ENCODE data around the gene MAML2. TPM values are rescaled to one million over a fixed set of nuclear protein-coding genes. Genes with fewer than 3 reads are reported as not detected.

MAML2 gene
- total and polyA plus RNA-seq, 2 of the 13 experiments (the other 11 are each of a cell fraction or from before 2014, with no cell fraction given), result 2.3 to 25.9 TPM

DNA sequence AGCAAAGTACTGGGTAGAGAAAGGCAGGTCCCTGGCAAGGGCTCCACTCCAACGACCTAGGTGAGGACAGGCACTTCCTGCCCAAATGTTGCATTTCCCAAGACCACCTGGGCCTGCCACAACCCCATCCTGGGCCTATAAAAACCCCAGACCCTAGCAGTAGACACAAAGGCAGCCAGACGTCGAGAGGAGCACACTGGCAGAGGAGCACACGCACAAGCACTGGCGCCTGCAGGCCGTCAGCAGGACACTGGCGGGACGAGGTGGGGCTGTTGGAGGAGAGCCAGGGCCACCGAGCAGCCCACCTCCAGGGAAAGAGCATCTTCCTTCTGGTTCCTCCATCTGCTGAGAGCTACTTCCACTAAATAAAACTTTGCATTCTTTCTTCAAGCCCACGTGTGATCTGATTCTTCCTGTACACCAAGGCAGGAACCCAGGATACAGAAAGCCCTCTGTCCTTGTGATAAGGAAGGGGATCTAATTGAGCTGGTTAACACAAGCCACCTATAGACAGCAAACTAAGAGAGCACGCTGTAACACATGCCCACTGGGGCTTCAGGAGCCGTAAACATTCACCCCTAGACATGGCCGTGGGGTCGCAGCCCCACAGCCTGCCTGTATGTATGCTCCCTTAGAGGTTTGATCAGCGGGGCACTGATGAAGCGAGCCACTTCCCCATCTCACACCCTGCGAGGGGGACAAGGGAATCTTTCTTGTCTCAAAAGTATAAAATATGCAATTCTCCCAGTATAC, 329.4 kb downstream of the MAML2 start:
- peak overlapping the region; percentile 75 for H3K9ac ChIP-seq (ENCODE audit: insufficient read depth, low read depth, low read length)
- H3K36me3 ChIP-seq (replicated peaks in 1 of 2; ENCODE audit: control insufficient read depth in 1 of 2, insufficient read depth in 2 of 2, low read length in 2 of 2), result peaks cover 2 to 3% of the 10 kb centered on the region in 2 experiments; a peak in 1 of 5 replicates
- DNase-seq (ENCODE audit: low spot score) (no peak), ATAC-seq (peak; percentile 4), FAIRE-seq (no peak)
- H2AFZ ChIP-seq (ENCODE audit: low read length), result no peak overlapping the region
- no peaks in the 10 kb centered on the region for H3K9me3 ChIP-seq (ENCODE audit: low read length)
- H3K27me3 ChIP-seq (ENCODE audit: control insufficient read depth in 1 of 2, insufficient read depth in 2 of 2, low read length in 2 of 2), result no peaks in the 10 kb centered on the region
- intact Hi-C loops (cut with micrococcal nuclease; ENCODE audit: unreplicated experiment) (loop anchor here (1.0 to 10.0 kb wide), 3 partner anchors 89 to 377 kb away; partner anchors contain the start of genes JRKL and MTMR2), in situ Hi-C loops (cut with HindIII; ENCODE audit: extremely low pct_ligation_motif_present, low pct_unique_long_range_greater_than_20kb) (loop anchor here (5.0 to 10.0 kb wide), 3 partner anchors 134 to 331 kb away; partner anchors contain the start of gene MAML2)
- CTCF ChIA-PET (ENCODE audit: low intra/inter-chr PET ratio, low total read pairs), result no interaction called here
- no peak overlapping the region for H3K4me3 ChIP-seq (replicated peaks in 1 of 3; ENCODE audit: insufficient read depth in 1 of 3, low read depth in 2 of 3, low read length in 3 of 3)
- BruUV-seq (replicated peaks), result TSS peak; percentile 68
- H3K4me1 ChIP-seq (ENCODE audit: insufficient read depth, low read length), result peaks cover 88% of the 10 kb centered on the region
- H3K79me2 ChIP-seq (ENCODE audit: insufficient read depth, low read length), result peaks cover 9% of the 10 kb centered on the region
- WGBS (ENCODE audit: low lambda C conversion rate), result 75% methylated on average over 11 of the region's 17 CpGs
- POLR2A ChIA-PET, result interaction anchor here (1.2 to 2.1 kb wide), 3 partner anchors 142 to 376 kb away, joined by 3 to 5 read pairs (median 4); partner anchors contain the start of genes CCDC82 and JRKL
- no peaks in the 10 kb centered on the region for H4K20me1 ChIP-seq (ENCODE audit: insufficient read depth, low read length)
- H3K27ac ChIP-seq (ENCODE audit: extremely low read length, insufficient read depth, low read length), result peak overlapping the region; percentile 97
- peak overlapping the region; percentile 39 for H3K4me2 ChIP-seq (ENCODE audit: low read depth, low read length)
- TF ChIP-seq DDIT3 (CRISPR knock-in tag; IDR thresholded peaks at IDR 0.05) (no peak), ZFX (CRISPR knock-in tag; IDR thresholded peaks at IDR 0.05; ENCODE audit: low read depth) (peak; percentile 35; the same call in 1 of the 2 replicates), ZNF687 (CRISPR knock-in tag; IDR thresholded peaks at IDR 0.05) (peak; percentile 94), POLR2G (IDR thresholded peaks at IDR 0.05; ENCODE audit: low read depth, low read length) (0 out of 2 replicates have a peak, but pooled peaks have one; percentile 31), ZNF782 (CRISPR knock-in tag; IDR thresholded peaks at IDR 0.05; ENCODE audit: borderline replicate concordance) (0 out of 2 replicates have a peak, but pooled peaks have one; percentile 29), HOXA3 (CRISPR knock-in tag; IDR thresholded peaks at IDR 0.05) (peak; percentile 49; the same call in 1 of the 2 replicates), ZMYM4 (CRISPR knock-in tag; IDR thresholded peaks at IDR 0.05) (0 out of 2 replicates have a peak, but pooled peaks have one; percentile 24), ZNF274 (CRISPR knock-in tag; IDR thresholded peaks at IDR 0.05) (peak; percentile 35; the same call in 1 of the 2 replicates), PHF8 (CRISPR knock-in tag; IDR thresholded peaks at IDR 0.05) (no peak), BRD4 (CRISPR knock-in tag; IDR thresholded peaks at IDR 0.05) (peak; percentile 76; the same call in 1 of the 2 replicates), ZBTB2 (CRISPR knock-in tag; IDR thresholded peaks at IDR 0.05; ENCODE audit: low read depth) (no peak), ZNF350 (CRISPR knock-in tag; IDR thresholded peaks at IDR 0.05; ENCODE audit: borderline replicate concordance, low read depth) (peak; percentile 32; the same call in 1 of the 2 replicates), ZBTB38 (CRISPR knock-in tag; IDR thresholded peaks at IDR 0.05) (peak; percentile 98), RNF2 (conservative IDR thresholded peaks at IDR 0.05; ENCODE audit: low read depth) (no peak)
- TF ChIP-seq, protein P1, sequence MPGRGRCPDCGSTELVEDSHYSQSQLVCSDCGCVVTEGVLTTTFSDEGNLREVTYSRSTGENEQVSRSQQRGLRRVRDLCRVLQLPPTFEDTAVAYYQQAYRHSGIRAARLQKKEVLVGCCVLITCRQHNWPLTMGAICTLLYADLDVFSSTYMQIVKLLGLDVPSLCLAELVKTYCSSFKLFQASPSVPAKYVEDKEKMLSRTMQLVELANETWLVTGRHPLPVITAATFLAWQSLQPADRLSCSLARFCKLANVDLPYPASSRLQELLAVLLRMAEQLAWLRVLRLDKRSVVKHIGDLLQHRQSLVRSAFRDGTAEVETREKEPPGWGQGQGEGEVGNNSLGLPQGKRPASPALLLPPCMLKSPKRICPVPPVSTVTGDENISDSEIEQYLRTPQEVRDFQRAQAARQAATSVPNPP (CRISPR knock-in tag; IDR thresholded peaks at IDR 0.05), result no peak
